Diencephalon (tissue), 1 donor: ENCODE results near the gene SLC17A1. TPM values are rescaled to one million over a fixed set of nuclear protein-coding genes. Genes with fewer than 3 reads are reported as not detected.

ENCODE experiments used
- total RNA-seq: library from RNA; depleted of rRNA; stranded (reverse); fragments of >200 nt; gene quantifications from one replicate; pipeline ENCODE4 v1.2.3, GENCODE V29; 2014

SLC17A1 gene
- total RNA-seq: not detected

GRCh38 chr6:25831532-25832306, at the start of gene SLC17A1:
Gene SLC17A1 (minus strand): TSS chr6:25832052. CDS start chr6:25830557, 1,495 bp downstream.

GRCh38 chr6:25874118-25874517, 42.3 kb upstream of the SLC17A1 start, which contains the start of gene SLC17A3:
Gene SLC17A3 (minus strand): TSS chr6:25874243. CDS start chr6:25868387, 5,856 bp downstream.

GRCh38 chr6:25754535-25754934, 77.3 kb downstream of the SLC17A1 start, which contains the start of gene SLC17A4:
Gene SLC17A4 (plus strand): TSS chr6:25754742. CDS start chr6:25761963, 7,221 bp downstream.

Other genes starting within 250 kb of the SLC17A1 start
- 13.8 TPM for gene SCGN, start 179.8 kb downstream of the SLC17A1 start, total RNA-seq
- gene SLC17A4, start 77.3 kb downstream of the SLC17A1 start, total RNA-seq: not detected
- gene SLC17A3, start 42.2 kb upstream of the SLC17A1 start, total RNA-seq: not detected
- not detected for gene SLC17A2, start 98.6 kb upstream of the SLC17A1 start, total RNA-seq
- gene TRIM38, start 130.8 kb upstream of the SLC17A1 start, total RNA-seq: 0.92 TPM